OCI-M1 (cell line): ENCODE measurements around the gene ELMOD1.

Source experiments
- DNase-seq: peaks from one replicate; lab custom pipeline; 2025; lab: John Stamatoyannopoulos, UW

The ELMOD1 gene

DNA sequence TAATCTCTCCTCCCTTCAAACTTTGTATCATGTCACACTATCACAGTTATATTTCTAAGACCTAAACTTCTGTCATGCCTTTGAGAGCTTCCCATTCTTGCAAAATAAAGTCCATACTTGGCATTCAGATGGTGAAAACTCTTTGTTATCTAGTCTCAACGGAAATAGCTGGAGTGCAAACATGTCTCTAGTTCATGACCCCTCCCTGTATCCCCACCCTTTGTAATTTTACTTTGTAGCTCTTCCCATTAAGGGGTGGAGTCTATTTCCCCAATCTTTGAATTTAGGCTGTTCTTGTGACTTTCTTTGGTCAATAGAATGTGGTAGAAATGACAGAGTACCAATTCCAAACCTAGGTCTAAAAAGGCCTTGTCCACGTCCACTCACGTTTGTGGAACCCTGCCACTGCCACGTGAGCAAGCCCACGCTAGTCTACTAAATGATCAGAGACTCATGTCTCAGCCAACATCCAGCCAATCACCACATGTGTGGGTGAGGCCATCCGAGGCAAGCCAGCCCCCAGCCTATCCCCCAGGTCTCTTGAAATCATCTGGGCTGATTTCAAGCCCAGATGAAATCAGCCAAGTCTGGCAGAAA lies 97.5 kb downstream of the ELMOD1 start:
- no peak for DNase-seq

DNA sequence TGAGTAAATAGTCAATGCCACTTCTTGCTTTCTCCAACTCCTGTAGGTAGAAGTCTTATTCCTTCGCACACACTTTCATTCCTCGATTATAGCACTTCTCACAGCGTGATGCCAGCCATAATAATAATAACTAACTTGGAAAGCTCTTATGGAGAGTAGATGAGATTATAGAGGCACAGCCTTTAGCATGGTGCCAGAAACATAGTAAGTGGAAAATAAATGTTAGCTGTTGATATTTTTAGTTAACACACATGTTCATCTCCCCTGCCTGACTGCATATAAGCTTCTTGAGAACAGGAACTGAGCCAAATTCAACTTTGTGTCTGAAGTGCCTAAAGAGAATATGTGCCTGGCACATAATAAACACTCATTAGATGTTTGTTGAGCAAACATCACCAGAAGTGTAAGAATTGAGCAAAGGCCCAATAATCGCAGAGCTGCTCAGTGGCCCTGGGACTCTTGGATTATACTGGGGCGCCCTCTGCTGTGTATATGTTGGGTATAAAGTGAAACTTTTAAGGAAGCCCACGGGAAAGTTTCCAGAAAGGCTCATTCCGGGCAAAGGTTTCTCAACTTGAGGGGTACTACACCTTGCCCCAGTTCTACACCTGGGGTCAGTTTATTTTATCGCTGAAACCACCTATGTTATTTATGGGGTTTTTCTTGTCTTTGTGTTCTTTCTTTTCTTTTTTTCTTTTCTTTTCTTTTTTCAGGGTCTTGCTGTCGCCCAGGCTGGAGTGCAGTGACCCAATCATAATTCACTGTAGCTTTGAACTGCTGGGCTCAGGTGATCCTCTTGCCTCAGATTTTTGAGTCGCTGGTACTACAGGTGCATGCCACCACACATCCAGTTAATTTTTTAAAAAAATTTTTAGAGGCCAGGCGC lies 98.6 kb downstream of the ELMOD1 start:
- peak; percentile 60 for DNase-seq

DNA sequence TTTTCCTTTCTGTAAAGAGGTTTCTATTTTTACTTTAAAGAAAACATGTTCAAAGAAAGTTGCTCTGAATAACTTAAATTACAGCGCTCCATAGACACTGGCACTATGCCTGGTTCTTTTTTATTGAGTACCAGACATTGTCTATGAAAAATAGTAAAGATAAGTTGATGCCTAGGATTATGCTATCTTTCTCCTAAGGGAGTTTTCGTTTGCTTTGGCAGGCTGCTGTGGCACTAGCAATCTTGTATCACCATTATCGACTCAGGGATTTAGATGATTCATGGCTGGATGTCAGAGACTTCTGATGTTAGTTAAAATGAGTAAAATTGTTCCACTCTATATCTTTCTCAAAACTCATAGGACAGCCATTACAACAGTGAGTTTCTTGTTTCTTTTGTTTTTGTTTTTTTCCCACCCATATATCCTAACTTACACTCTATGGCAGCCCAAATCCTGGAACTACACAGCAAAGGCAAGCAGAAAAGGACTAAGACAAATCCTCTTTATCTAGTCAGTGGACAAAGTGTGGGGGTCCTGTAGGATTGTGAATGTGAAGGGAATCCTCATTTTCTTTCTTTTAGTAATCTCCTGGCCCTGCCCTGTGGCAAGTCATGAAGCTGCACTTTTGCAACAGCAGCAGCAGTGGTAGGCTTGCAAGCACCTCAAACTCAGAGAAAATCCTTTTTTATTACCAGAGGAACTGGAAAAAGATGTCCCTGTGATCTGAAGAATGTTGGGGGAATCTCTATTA lies 100.2 kb downstream of the ELMOD1 start:
- no peak for DNase-seq

DNA sequence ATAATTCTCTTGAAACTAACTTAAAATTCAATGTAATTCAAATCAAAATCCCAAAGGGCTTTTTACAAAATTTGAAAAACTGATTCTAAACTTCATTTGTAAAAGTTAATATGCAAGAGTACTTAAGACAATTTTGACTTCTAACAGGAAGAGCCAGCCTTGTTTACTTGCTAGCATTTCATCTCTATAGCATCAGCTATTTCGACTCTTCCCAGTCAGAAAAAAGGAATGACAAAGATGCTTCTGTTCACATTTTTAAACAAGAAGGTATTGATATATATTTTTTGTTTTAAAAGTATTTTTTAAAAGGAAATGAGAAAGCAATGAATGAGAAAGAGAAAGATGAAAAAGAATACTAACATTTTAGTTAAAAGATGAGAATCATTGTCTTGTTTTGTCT lies 104.5 kb downstream of the ELMOD1 start:
- no peak for DNase-seq

DNA sequence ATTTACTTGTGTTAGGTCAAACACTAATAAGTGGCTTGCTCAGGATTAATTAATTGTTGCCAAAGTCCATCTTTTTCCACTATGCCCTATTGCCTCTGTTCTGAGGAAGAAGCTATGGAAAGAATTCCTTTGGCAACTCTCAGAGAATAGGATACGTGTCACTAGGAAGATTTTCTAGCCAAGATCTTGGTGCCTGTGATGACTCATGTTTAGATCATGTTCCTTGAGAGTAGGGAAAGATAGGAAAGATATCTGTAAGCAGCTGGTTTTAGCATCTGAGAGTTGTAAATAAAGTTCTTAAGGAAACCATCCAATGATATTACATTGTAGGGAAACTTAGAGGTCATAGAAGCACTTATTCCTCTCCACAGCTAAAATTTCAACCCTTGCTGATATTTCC lies 105.2 kb downstream of the ELMOD1 start:
- no peak for DNase-seq

DNA sequence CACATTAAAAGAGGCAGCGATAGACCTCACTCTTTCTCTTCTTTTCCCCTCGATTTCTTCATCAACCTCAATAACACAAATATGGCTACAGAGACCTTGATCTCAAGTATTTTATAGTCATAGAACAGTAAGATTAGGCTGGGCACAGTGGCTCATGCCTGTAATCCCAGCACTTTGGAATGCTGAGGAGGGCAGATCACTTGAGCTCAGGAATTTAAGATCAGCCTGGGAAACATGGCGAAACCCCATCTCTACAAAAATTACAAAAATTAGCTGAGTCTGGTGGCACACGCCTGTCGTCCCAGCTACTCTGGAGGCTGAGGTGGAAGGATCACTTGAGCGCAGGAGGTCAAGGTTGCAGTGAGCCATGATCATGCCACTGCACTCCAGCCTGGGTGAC lies 106.3 kb downstream of the ELMOD1 start:
- no peak for DNase-seq

DNA sequence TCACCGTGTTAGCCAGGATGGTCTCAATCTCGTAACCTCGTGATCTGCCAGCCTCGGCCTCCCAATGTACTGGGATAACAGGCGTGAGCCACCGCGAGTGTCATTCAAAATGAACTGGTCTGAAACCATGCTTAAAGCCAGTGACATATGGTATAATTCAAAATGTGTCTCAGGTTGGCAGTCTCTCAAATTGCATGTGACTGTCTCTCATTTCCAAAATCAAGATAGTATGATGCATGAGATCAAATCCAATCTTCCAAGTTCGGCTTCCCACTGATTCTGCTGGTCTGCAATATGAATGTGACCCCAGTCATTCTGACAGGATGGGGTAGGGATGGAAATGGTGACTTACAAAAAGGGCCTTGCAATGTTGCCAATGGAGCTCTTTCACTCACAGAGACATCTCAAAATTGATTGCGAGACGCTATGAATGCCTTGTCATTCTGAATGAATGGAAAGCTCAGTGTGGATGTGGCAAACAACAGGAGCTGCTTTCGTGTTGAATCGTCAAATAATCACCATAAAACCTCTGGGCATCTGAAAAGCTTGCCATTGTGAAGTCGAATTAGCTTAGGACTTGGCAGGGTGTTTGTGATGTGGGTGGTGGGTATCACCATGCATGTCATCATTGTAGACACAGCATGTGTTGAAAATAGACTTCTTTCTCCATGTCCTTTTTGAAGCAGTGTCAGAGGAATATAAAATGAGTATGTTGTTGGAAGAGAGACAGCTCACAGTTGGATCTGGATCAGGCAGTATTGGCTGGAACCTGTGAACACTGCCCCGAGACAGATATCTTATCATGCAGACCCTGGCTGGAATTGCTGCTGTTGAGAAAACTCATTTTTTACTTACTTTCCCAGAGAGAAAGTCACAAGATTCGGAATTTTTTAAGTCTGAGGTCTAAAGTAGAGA lies 108.7 kb downstream of the ELMOD1 start:
- no peak for DNase-seq

DNA sequence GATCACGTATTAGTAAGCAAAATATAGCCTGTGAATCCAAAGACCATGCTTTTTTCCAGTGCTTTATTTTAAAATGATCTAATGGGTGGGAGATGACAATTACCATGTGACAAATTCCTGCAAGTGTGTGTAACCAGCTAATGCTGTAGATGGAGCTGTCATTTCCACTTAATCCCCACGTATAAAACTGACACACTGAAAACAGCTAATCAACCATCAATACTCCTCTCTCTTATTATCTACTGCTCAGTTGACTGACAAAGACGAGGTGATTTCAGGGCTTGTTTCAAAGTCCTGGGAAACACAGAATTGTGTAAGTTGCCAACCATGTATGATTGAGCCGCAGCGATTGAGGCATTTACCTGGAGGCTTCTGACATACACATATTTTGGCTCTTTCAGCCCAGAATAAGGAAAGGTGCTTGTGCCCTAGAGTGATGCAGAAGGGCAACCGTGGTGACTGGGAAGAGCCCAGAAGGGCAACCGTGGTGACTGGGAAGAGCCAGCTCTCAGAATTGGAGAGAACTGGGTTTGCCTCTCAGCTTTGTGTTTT lies 111.2 kb downstream of the ELMOD1 start:
- no peak for DNase-seq

DNA sequence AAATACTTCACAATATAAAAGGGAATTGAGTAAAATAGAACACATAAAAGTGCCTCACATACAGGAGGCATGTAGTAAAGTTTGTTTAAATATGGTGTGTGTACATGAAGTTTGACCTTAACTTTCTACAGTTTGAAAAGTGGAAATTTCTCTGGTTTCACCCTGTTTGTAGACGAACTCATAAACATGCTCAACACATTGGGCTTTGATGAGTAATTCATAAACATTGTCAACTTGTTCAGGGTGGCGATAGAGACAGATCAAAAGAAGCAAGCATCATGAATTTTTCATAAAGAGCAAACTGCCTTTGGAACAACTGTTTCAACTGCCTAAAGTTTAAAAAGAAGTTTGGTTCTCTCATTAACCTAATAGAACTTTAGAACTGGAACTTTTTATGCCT lies 111.8 kb downstream of the ELMOD1 start:
- DNase-seq: no peak

DNA sequence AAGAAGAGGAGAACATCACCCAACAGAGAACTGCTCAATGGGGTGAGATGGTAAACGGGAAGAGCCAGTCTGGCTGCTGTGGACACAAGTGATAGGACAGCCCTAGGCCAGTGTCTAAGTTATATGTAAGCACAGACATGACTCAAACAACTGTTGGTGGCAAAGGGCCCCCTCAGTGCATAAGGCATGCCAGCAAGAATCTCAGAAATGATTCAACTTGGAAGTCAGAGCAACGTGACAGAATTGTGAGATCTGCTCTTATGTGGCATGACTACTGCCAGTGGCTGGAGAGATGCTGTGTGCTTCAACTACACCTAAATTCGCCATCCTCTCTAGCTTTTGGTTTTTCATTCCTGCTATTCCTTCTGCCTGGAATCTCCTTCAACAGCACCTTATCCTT lies 113.5 kb downstream of the ELMOD1 start:
- DNase-seq: no peak

DNA sequence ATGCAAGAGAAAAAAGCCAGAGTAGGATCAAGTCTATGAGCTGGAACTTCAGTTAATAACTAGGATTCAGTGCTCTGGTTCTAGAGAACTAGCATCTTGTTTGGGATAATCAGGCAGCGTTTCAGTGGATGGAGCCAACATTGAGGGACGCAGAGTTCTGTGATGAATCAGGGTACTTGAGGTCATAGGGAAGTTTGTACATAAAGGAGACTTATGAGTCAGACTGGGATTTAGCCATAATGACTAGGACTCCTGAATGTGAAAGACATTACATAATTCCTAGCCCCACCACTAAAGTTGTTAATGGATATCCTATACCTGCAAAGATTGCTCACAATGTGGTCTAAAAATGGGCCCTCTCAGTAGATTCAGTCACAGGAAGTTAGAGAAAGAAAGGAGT lies 114.1 kb downstream of the ELMOD1 start:
- no peak for DNase-seq

DNA sequence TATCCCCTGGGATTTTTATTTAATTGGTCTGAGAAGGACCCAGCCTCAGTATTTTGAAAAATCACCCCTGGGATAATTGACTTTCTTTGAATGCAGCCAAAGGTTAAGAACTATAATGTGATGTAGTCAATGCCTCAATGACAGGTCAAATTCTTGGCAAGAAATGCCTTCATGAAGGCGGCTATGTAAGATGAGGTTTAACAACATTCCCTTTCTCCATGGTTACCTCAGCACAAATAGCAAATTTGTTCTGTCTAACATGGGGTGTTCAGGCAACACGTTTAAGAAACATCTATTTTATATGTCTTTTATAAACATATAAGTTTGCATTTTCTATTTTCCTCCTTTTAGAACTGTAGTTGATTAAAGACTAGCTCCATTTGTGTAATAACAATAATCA lies 115.6 kb downstream of the ELMOD1 start:
- DNase-seq: no peak

DNA sequence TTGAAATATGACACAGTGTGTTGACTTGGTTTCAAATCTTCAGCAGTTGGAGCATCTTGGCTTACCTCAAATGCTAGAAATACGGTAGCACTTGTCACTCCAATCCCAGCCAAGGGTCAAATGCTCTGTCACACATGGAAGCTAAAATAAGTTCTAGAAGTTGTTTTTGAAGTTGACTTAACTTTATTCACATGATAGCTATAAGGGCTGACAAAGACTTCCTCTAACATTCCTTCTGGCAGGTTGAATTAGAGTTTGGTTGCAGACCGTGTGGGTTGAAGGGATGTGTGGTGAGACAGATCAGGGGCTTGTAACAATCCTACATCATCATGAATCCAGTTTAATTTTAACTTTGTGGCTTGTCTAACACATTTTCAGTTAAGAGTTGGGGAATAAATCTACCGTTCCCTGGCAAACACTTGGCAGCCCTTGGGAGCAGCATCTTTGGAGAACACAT lies 116.3 kb downstream of the ELMOD1 start:
- DNase-seq: no peak

DNA sequence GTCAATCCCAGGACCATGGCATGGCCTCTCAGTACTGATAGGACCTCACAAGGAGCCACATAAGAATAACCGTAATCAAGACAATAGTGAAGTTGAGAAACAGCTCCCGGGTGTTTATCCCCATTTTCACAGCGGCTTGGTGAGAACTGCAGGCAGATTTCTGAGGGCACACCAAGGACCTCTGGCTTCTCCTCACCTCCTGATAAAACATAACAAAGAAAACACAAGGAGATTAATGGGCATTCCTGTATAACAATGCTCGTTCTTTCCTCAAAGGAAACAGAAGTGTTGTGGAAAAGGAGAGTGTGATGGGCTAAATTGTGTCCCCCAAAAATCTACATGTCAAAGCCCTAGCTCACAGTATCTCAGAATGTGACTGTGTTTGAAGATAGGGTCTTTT lies 116.9 kb downstream of the ELMOD1 start:
- no peak for DNase-seq

DNA sequence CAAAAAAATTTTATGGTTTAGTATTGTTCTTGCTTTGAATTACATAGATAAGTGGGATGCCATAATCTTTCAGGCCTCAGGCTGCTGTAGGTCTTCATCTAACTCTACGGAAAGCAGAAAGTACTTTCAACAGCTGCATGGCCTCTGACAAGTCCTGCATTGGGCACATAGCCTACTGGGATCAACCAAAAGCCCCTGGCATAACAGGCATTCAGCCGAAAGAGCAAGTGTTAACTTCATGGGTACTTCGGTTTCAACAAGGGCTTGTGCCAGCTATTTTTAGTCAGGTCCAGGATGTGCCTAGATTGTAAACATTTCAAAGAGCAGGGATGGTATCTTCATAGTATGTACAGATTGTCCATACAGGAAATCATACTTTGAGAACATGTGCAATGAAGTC lies 117.8 kb downstream of the ELMOD1 start:
- no peak for DNase-seq

DNA sequence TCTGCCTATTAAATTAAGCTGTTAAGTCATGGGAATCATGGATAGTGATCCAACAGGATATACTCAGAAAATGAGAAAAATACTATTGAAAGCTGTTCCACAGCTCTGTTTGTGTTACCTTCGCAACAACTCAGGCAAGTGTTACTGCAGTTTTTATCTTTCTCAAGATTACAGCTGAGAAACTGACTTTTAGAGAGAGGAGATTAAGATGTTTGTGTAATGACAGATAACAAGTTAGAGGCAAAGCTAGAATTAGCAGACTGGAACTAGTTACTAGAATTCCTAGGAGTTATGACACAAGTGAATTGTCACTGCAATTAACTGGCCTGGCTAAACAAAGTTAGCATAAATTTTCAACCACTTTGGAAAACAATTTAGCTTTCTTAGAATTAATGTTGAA lies 119.4 kb downstream of the ELMOD1 start:
- no peak for DNase-seq

DNA sequence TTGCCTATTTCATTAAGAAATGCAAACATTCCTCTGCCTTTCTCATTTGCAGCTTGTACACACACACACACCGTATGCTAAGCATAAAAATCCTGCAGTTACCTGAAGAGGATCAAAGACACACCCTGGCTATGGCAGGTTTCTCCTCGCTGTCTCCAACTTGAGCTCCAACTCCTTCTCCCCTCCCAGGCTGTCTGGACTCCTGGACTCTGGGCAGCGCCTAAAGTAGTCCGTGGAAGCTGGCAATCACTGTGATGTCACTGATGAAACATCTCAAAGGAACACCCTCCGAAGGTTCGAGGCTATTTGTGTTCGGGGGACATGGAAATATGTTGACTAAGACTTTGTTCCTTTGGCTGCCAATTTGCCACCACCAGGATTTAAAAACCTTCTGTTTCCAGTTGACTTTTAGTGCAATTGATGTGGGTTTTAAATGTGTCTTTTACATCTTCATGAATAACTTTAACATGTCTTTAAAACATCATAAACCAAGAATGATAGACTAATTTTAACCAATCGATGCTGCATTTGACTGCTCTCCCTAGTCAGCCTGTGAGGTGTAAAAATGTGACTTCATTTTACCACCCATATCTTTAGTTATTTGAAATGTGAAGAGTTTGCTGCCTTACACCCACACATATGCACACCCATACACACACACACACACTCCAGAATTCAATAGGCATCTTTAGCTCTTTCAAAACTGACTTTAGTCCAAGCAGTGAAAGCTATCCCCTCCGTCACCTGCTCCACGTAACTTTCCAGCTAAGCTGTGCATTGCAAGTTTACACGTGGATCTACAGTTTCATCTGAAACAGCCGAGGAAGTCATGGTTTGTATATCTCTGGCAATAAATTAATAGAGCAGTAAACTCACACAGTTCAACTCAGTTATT lies 121.2 kb downstream of the ELMOD1 start, which contains the start of gene SLN:
Gene SLN (minus strand): TSS at position 196 of the 895 bp plus-strand sequence.
- no peak for DNase-seq

DNA sequence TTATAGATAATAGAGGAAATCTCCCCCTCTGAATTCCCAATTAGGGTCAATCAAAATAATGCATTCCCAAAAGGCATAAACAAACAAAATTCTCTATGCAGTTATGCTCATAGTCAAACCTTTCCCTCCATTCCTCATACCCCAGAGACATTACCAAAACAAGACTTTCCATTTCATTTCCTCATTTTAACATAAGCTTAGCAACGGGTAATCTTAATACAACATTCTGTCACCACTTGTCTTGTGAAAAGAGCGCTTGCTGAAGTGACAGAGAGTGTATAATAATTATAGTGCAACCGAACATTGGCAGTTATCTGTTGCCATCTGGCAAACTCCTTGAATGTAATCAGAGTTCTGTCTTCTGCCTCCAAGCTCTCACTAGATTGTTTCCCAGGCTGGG lies 122.1 kb downstream of the ELMOD1 start:
- peak; percentile 30 for DNase-seq
